GM23248 (cell line): Measurements from ENCODE around the gene IL36RN. TPM values are rescaled to one million over a fixed set of nuclear protein-coding genes. Genes with fewer than 3 reads are reported as not detected.

Experiments
- DNase-seq: peaks from one replicate; pipeline ENCODE4 v3.0.0-alpha.2; 2015
- H2AFZ ChIP-seq: fragments of 200-600 bp; sonication (generic); 2 replicates; pipeline ENCODE4 v1.6.1; 2016; ENCODE audit warnings: antibody characterized with exemption
- H3F3A ChIP-seq: fragments of 200-600 bp; sonication (generic); 2 replicates; pipeline ENCODE4 v1.6.1; 2016; ENCODE audit warnings: mild to moderate bottlenecking, antibody characterized with exemption, mixed run types; ENCODE audit not compliant: insufficient read depth
- H3K27ac ChIP-seq: fragments of 200-600 bp; sonication (generic); 2 replicates; pipeline ENCODE4 v1.5.1; 2016; ENCODE audit warnings: mild to moderate bottlenecking
- H3K27me3 ChIP-seq: fragments of 200-600 bp; sonication (generic); replicated peaks from 2 replicates; pipeline ENCODE4 v1.6.1; 2016; ENCODE audit warnings: mild to moderate bottlenecking; ENCODE audit not compliant: insufficient read depth
- H3K36me3 ChIP-seq: fragments of 200-600 bp; sonication (generic); 2 replicates; pipeline ENCODE4 v1.6.1; 2016; ENCODE audit warnings: low read depth, mild to moderate bottlenecking
- H3K4me1 ChIP-seq: fragments of 200-600 bp; sonication (generic); 2 replicates; pipeline ENCODE4 v1.6.1; 2016; ENCODE audit warnings: mild to moderate bottlenecking; ENCODE audit not compliant: insufficient read depth
- H3K4me2 ChIP-seq: fragments of 200-600 bp; sonication (generic); one replicate; pipeline ENCODE4 v1.6.1; 2016; ENCODE audit warnings: mild to moderate bottlenecking; ENCODE audit not compliant: unreplicated experiment
- H3K4me3 ChIP-seq: fragments of 200-600 bp; sonication (generic); 2 replicates; pipeline ENCODE4 v1.5.1; 2016; ENCODE audit warnings: mild to moderate bottlenecking
- H3K79me2 ChIP-seq: fragments of 200-600 bp; sonication (generic); 2 replicates; pipeline ENCODE4 v1.6.1; 2016; ENCODE audit warnings: mild to moderate bottlenecking; ENCODE audit not compliant: insufficient read depth
- H3K9ac ChIP-seq: fragments of 200-600 bp; sonication (generic); 2 replicates; pipeline ENCODE4 v1.6.1; 2016; ENCODE audit warnings: mild to moderate bottlenecking
- H3K9me2 ChIP-seq: fragments of 200-600 bp; sonication (generic); 2 replicates; pipeline ENCODE4 v1.6.1; 2016; ENCODE audit warnings: mixed run types, mild to moderate bottlenecking, moderate library complexity; ENCODE audit not compliant: insufficient read depth
- H3K9me3 ChIP-seq: fragments of 200-600 bp; sonication (generic); one replicate; pipeline ENCODE4 v1.6.1; 2017; ENCODE audit warnings: low read depth
- H4K20me1 ChIP-seq: fragments of 200-600 bp; sonication (generic); 2 replicates; pipeline ENCODE4 v1.6.0; 2016; ENCODE audit not compliant: insufficient read depth
- EZH2 ChIP-seq: fragments of 200-600 bp; sonication (generic); IDR thresholded peaks from 2 replicates; pipeline ENCODE4 v1.6.1; 2018; ENCODE audit warnings: antibody characterized with exemption, mild to moderate bottlenecking; ENCODE audit not compliant: insufficient read depth, poor library complexity, severe bottlenecking
- EZH2phosphoT487 ChIP-seq: fragments of 200-600 bp; sonication (generic); IDR thresholded peaks from 2 replicates; pipeline ENCODE4 v1.6.1; 2018; ENCODE audit warnings: antibody characterized with exemption, moderate library complexity, mild to moderate bottlenecking, low read depth; ENCODE audit not compliant: insufficient read depth
- WGBS, 2 experiments: methylation state at CpG; one replicate each; pipeline ENCODE4 v1.1.6; 2015 to 2017; ENCODE audit warnings: low lambda C conversion rate in 2 of 2, low coverage in 1 of 2; ENCODE audit errors: missing lambda C conversion rate in 2 of 2; 5-methylcytosine and 5-hydroxymethylcytosine counted together
- in situ Hi-C: fragments of 300-500 bp; cut with MboI; formaldehyde crosslinking; loops from 2 replicates; pipeline ENCODE4 v1.15.0; 2020
- polyA plus RNA-seq: library from polyadenylated mRNA; unstranded; fragments of >200 nt; fragmentation: Nextera tagmentation; extraction: Ambion mirVana; gene quantifications from 2 replicates; pipeline ENCODE4 v1.2.1, GENCODE V29; 2016
- total RNA-seq: library from RNA; depleted of rRNA; stranded (reverse); fragments of >200 nt; shearing (Covaris generic); gene quantifications from 2 replicates; pipeline ENCODE4 v1.2.3, GENCODE V29; 2014

IL36RN gene
- total and polyA plus RNA-seq, 2 experiments from 2014 or later = not detected

GRCh38 chr2:113085542-113085941, 26.5 kb downstream of the IL36RN start:
- in situ Hi-C loops = no loop called here
- Histone ChIP-seq H2AFZ (no peak overlapping the region), H3K79me2 (no peaks in the 10 kb centered on the region), H3K27me3 (peaks cover 15% of the 10 kb centered on the region; the same call in 1 of the 2 replicates), H3K27ac (no peak overlapping the region), H3K4me3 (no peak overlapping the region), H3K9me3 (no peaks in the 10 kb centered on the region), H4K20me1 (no peaks in the 10 kb centered on the region), H3K36me3 (no peaks in the 10 kb centered on the region), H3K4me2 (no peak overlapping the region), H3K9ac (no peak overlapping the region), H3F3A (no peaks in the 10 kb centered on the region), H3K9me2 (no peaks in the 10 kb centered on the region), H3K4me1 (no peaks in the 10 kb centered on the region)
- no peak for TF ChIP-seq EZH2phosphoT487
- 39 to 56% methylated on average over 2 of the region's 2 CpGs for WGBS, 2 experiments
- no peak for DNase-seq

- Histone ChIP-seq H3K79me2 (no peaks in the 10 kb centered on the region), H3K27ac (no peak overlapping the region), H3K9me2 (no peaks in the 10 kb centered on the region), H3K4me3 (no peak overlapping the region), H3K4me2 (no peak overlapping the region), H3K9ac (no peak overlapping the region), H4K20me1 (no peaks in the 10 kb centered on the region), H3K27me3 (peaks cover 28% of the 10 kb centered on the region; the same call in 1 of the 2 replicates), H3K36me3 (no peaks in the 10 kb centered on the region), H3K9me3 (no peaks in the 10 kb centered on the region), H3F3A (no peaks in the 10 kb centered on the region), H2AFZ (no peak overlapping the region), H3K4me1 (no peaks in the 10 kb centered on the region)
- DNase-seq = no peak
- in situ Hi-C loops = no loop called here
- TF ChIP-seq EZH2 (no peak), EZH2phosphoT487 (no peak)
These were observed 29.4 kb downstream of the IL36RN start for GRCh38 chr2:113088213-113088992.

- no peak overlapping the region for H3K9ac ChIP-seq
- no peaks in the 10 kb centered on the region for H3K79me2 ChIP-seq
- DNase-seq = no peak
- H3K27ac ChIP-seq = no peak overlapping the region
- H3K9me3 ChIP-seq = no peaks in the 10 kb centered on the region
- no peak overlapping the region for H2AFZ ChIP-seq
- H3K4me1 ChIP-seq = no peaks in the 10 kb centered on the region
- TF ChIP-seq EZH2 (no peak), EZH2phosphoT487 (no peak)
- no peaks in the 10 kb centered on the region for H4K20me1 ChIP-seq
- H3K27me3 ChIP-seq = peaks cover 43% of the 10 kb centered on the region; the same call in 1 of the 2 replicates
- no peaks in the 10 kb centered on the region for H3K9me2 ChIP-seq
- in situ Hi-C loops = no loop called here
- H3F3A ChIP-seq = no peaks in the 10 kb centered on the region
- no peak overlapping the region for H3K4me3 ChIP-seq
- H3K4me2 ChIP-seq = no peak overlapping the region
- no peaks in the 10 kb centered on the region for H3K36me3 ChIP-seq
These were observed 30.9 kb downstream of the IL36RN start for GRCh38 chr2:113089916-113090315.

GRCh38 chr2:113091231-113091896, 32.4 kb downstream of the IL36RN start:
- TF ChIP-seq EZH2phosphoT487 (no peak), EZH2 (no peak)
- no peak overlapping the region for H3K27ac ChIP-seq
- H3K9me2 ChIP-seq = no peaks in the 10 kb centered on the region
- no peak for DNase-seq
- H3K4me1 ChIP-seq = no peaks in the 10 kb centered on the region
- H3K79me2 ChIP-seq = no peaks in the 10 kb centered on the region
- no peak overlapping the region for H3K9ac ChIP-seq
- no peak overlapping the region for H3K4me2 ChIP-seq
- in situ Hi-C loops = no loop called here
- 3 to 6% methylated on average over 4 of the region's 4 CpGs for WGBS, 2 experiments
- H3K9me3 ChIP-seq = no peaks in the 10 kb centered on the region
- no peak overlapping the region for H2AFZ ChIP-seq
- H3F3A ChIP-seq = no peaks in the 10 kb centered on the region
- no peaks in the 10 kb centered on the region for H3K36me3 ChIP-seq
- H3K4me3 ChIP-seq = no peak overlapping the region
- no peaks in the 10 kb centered on the region for H4K20me1 ChIP-seq
- peaks cover 49% of the 10 kb centered on the region; the same call in 1 of the 2 replicates for H3K27me3 ChIP-seq
